B cell (primary cell): ENCODE measurements around the gene ELL. TPM values are rescaled to one million over a fixed set of nuclear protein-coding genes. Genes with fewer than 3 reads are reported as not detected.

ENCODE experiments used
- ATAC-seq: fragments of 200-7000 bp; cut with Tn5 transposase; one replicate; pipeline ENCODE4 v1.10.0; 2021; ENCODE audit warnings: low read depth, mild to moderate bottlenecking, moderate number of reproducible peaks, moderate library complexity
- CTCF ChIA-PET: fragments of 350-600 bp; sonication (Branson Sonifier 250); formaldehyde crosslinking; loops from one replicate; lab custom pipeline; 2021; ENCODE audit warnings: antibody characterized with exemption, inconsistent platforms; lab: Charles Lee
- POLR2A ChIA-PET: fragments of 350-600 bp; sonication (Branson Sonifier 250); formaldehyde crosslinking; loops from one replicate; lab custom pipeline; 2021; ENCODE audit warnings: antibody characterized with exemption; lab: Charles Lee
- DNase-seq: peaks from one replicate; pipeline ENCODE4 v3.0.0; 2013
- H2AFZ ChIP-seq: 2 replicates; pipeline ENCODE4 v1.6.1; 2012; ENCODE audit warnings: mild to moderate bottlenecking, low read depth, low read length; ENCODE audit not compliant: insufficient read depth, poor library complexity, severe bottlenecking
- H3K27ac ChIP-seq, 2 donors: 1 replicate in 1 of 2; 2 replicates in 1 of 2; pipeline ENCODE4 v1.5.1; 2012 to 2013; ENCODE audit warnings: low read length in 2 of 2, mild to moderate bottlenecking in 2 of 2, moderate library complexity in 1 of 2
- H3K27me3 ChIP-seq, 4 experiments: fragments of 200-600 bp in 1 of 4; sonication (generic) in 1 of 4; replicated peaks in 1 of 4; 1 replicate in 2 of 4; 2 replicates in 2 of 4; pipeline versions ENCODE4 v1.6.1 to v1.7.0; 2013 to 2016; ENCODE audit warnings: low read length in 3 of 4, mild to moderate bottlenecking in 2 of 4, mixed read lengths in 1 of 4, moderate library complexity in 1 of 4; ENCODE audit not compliant: insufficient read depth in 4 of 4, control insufficient read depth in 3 of 4; ENCODE audit errors: control extremely low read depth in 1 of 4
- H3K36me3 ChIP-seq, 2 experiments: replicated peaks in 1 of 2; 1 replicate in 1 of 2; 2 replicates in 1 of 2; pipeline versions ENCODE4 v1.6.1 to v1.7.1; 2013; ENCODE audit warnings: low read length in 1 of 2; ENCODE audit not compliant: insufficient read depth in 2 of 2, control insufficient read depth in 1 of 2; ENCODE audit errors: control extremely low read depth in 1 of 2, extremely low read depth in 1 of 2
- H3K4me1 ChIP-seq, 2 donors: fragments of 200-600 bp in 1 of 2; sonication (generic) in 1 of 2; 1 replicate in 1 of 2; 2 replicates in 1 of 2; pipeline versions ENCODE4 v1.5.1 to v1.6.1; 2013 to 2017; ENCODE audit warnings: low read length in 2 of 2; ENCODE audit not compliant: control insufficient read depth in 2 of 2, insufficient read depth in 2 of 2
- H3K4me2 ChIP-seq: replicated peaks from 2 replicates; pipeline ENCODE3; 2012; ENCODE audit warnings: mild to moderate bottlenecking, low read depth, low read length; ENCODE audit not compliant: poor library complexity, severe bottlenecking
- H3K4me3 ChIP-seq, 5 experiments: fragments of 200-600 bp in 1 of 5; sonication (generic) in 1 of 5; 1 replicate in 3 of 5; 2 replicates in 2 of 5; pipeline versions ENCODE4 v1.5.1 to v1.7.0; 2011 to 2016; ENCODE audit warnings: low read length in 4 of 5, mild to moderate bottlenecking in 4 of 5, low read depth in 2 of 5, control low read depth in 1 of 5, moderate library complexity in 1 of 5; ENCODE audit not compliant: insufficient read depth in 1 of 5; ENCODE audit errors: control extremely low read depth in 1 of 5, extremely low read depth in 1 of 5
- H3K79me2 ChIP-seq: fragments of 200-600 bp; sonication (generic); one replicate; pipeline ENCODE4 v1.6.0; 2016; ENCODE audit warnings: low read length; ENCODE audit not compliant: control insufficient read depth, insufficient read depth
- H3K9ac ChIP-seq: fragments of 200-600 bp; sonication (generic); 2 replicates; pipeline ENCODE4 v1.6.1; 2017; ENCODE audit warnings: mild to moderate bottlenecking, low read length, moderate library complexity
- H3K9me3 ChIP-seq, 3 donors: one replicate each; pipeline versions ENCODE4 v1.6.1 to v1.7.1; 2013; ENCODE audit warnings: low read length in 2 of 3; ENCODE audit not compliant: control insufficient read depth in 2 of 3, insufficient read depth in 1 of 3; ENCODE audit errors: control extremely low read depth in 1 of 3
- H4K20me1 ChIP-seq: 2 replicates; pipeline ENCODE4 v1.6.0; 2012; ENCODE audit warnings: mild to moderate bottlenecking, low read length; ENCODE audit not compliant: insufficient read depth, control insufficient read depth, poor library complexity, severe bottlenecking
- H3K27ac Mint-ChIP-seq: one replicate; pipeline ENCODE4 v1.8.0; 2021; ENCODE audit warnings: mixed read lengths
- H3K27me3 Mint-ChIP-seq: one replicate; pipeline ENCODE4 v1.8.0; 2021; ENCODE audit warnings: mixed read lengths
- H3K4me1 Mint-ChIP-seq: one replicate; pipeline ENCODE4 v1.8.0; 2021; ENCODE audit warnings: mixed read lengths
- H3K4me3 Mint-ChIP-seq: one replicate; pipeline ENCODE4 v1.8.0; 2021; ENCODE audit warnings: mixed read lengths
- H3K9me3 Mint-ChIP-seq: one replicate; pipeline ENCODE4 v1.8.0; 2022; ENCODE audit warnings: mixed read lengths; ENCODE audit not compliant: insufficient read depth
- EZH2 ChIP-seq: IDR thresholded peaks from 2 replicates; pipeline ENCODE4 v1.6.1; 2012; ENCODE audit warnings: borderline replicate concordance, low read depth, mild to moderate bottlenecking, moderate library complexity, low read length; ENCODE audit not compliant: insufficient read depth, poor library complexity, severe bottlenecking
- WGBS: methylation state at CpG from one replicate; pipeline ENCODE4 v1.1.5; 2013; ENCODE audit warnings: missing lambda C conversion rate; ENCODE audit not compliant: insufficient coverage; 5-methylcytosine and 5-hydroxymethylcytosine counted together
- intact Hi-C: fragments of 100-400 bp; cut with micrococcal nuclease; formaldehyde crosslinking; loops from one replicate; pipeline ENCODE4 v1.10.0; 2022
- polyA plus RNA-seq: library from polyadenylated mRNA; depleted of rRNA; stranded (reverse); fragments of >200 nt; gene quantifications from 2 replicates; pipeline ENCODE4 v1.2.3, GENCODE V29; 2012
- total RNA-seq, 2 donors: library from RNA; stranded (reverse); fragments of 120-200 nt in 1 of 2; gene quantifications; 1 replicate in 1 of 2; 2 replicates in 1 of 2; pipeline versions ENCODE4 v1.2.3 to v1.2.4, GENCODE V29; 2013 to 2022
- TF ChIP-seq, protein P1 (sequence below): fragments of 200-600 bp; IDR thresholded peaks from one replicate; pipeline ENCODE4 v1.8.0; 2022; ENCODE audit warnings: antibody characterized with exemption, mild to moderate bottlenecking

ELL gene
- total and polyA plus RNA-seq, 2 donors (not counting 1 experiment from before 2014, with no cell fraction given), result 21.2 to 31.4 TPM

DNA sequence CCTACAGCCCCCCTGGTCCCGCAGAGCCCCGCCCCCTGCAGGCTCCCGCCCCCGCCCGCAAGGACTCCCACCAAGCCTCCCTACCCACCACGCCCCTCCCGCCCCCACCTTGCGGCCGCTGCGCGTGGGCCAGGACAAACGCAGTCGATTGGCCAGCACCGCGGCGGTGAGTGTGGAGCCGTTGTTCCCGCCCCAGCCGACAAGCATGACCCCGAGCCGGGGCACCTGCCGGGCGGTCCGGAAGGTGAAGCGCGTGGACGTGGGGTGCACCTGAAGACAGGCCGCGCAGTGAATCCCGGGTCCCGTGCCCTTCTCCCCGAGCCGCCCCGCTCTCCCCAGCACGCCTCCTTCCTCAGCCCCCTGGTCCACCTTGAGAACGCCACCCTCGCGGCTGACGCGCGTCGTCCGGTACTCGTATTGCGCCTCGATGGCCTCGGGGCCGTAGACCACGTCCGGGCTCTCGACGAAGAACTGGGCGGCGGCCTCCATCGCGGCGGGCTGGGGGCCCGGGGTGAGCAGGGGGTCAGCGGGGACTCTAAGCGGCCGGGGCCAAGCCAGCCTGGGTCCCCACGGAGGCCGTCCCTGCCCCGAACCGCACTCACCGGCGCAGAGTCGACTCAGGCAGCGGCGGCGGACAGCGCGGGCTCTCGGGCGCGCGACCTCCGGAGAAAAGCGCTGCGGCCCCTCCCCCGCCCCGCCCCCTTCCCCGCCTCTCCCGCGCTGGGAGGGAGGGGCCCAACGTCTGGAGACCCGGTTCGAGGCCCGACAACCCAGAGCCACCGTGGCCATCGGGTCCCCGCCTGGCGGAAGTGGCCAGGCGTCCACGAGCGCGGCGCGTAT, 84.2 kb downstream of the ELL start, which contains the start of gene ISYNA1:
Gene ISYNA1 (minus strand): TSS at position 643 of the 840 bp plus-strand sequence. CDS start 154 bp downstream, at position 489.
- Mint-ChIP-seq H3K9me3 (no peaks in the 10 kb centered on the region), H3K27me3 (no peaks in the 10 kb centered on the region), H3K27ac (peak within 1 kb of the TSS; percentile 78), H3K4me3 (peak within 1 kb of the TSS; percentile 84), H3K4me1 (peaks cover 36% of the 10 kb centered on the region)
- intact Hi-C loops, result loop anchor here (1.0 kb wide), 1 partner anchor 8 kb away; no protein-coding TSS in a partner anchor
- peak; percentile 23 for ATAC-seq
- Histone ChIP-seq H2AFZ (peak within 1 kb of the TSS; percentile 68), H3K4me2 (peak within 1 kb of the TSS; percentile 90), H3K27ac (peak within 1 kb of the TSS in 1 of 2 donors; percentile 41), H4K20me1 (peaks cover 28% of the 10 kb centered on the region), H3K4me1 (peaks cover 24 to 45% of the 10 kb centered on the region in 2 donors), H3K36me3 (no peaks in the 10 kb centered on the region), H3K4me3 (peak within 1 kb of the TSS in 4 of 5 experiments; percentile 59 to 66 (median 62)), H3K79me2 (no peaks in the 10 kb centered on the region), H3K9me3 (no peaks in the 10 kb centered on the region), H3K9ac (peak within 1 kb of the TSS; percentile 59), H3K27me3 (no peaks in the 10 kb centered on the region)
- DNase-seq, result peak; percentile 73
- POLR2A ChIA-PET, result no interaction called here
- under 1% methylated on average over 86 of the region's 99 CpGs for whole genome bisulfite sequencing
- CTCF ChIA-PET, result interaction anchor here (1.0 kb wide), 1 partner anchor 19 kb away, joined by 3 read pairs; the partner anchor contains the start of gene SSBP4
- TF ChIP-seq EZH2, result no peak
- TF ChIP-seq, protein P1, sequence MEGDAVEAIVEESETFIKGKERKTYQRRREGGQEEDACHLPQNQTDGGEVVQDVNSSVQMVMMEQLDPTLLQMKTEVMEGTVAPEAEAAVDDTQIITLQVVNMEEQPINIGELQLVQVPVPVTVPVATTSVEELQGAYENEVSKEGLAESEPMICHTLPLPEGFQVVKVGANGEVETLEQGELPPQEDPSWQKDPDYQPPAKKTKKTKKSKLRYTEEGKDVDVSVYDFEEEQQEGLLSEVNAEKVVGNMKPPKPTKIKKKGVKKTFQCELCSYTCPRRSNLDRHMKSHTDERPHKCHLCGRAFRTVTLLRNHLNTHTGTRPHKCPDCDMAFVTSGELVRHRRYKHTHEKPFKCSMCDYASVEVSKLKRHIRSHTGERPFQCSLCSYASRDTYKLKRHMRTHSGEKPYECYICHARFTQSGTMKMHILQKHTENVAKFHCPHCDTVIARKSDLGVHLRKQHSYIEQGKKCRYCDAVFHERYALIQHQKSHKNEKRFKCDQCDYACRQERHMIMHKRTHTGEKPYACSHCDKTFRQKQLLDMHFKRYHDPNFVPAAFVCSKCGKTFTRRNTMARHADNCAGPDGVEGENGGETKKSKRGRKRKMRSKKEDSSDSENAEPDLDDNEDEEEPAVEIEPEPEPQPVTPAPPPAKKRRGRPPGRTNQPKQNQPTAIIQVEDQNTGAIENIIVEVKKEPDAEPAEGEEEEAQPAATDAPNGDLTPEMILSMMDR, result no peak
